ENCODE results near the gene ELOVL2. TPM values are rescaled to one million over a fixed set of nuclear protein-coding genes. Genes with fewer than 3 reads are reported as not detected.

Gene ELOVL2
- total and polyA plus RNA-seq, 2 donors (not counting 1 experiment from before 2014, with no cell fraction given) = not detected

DNA sequence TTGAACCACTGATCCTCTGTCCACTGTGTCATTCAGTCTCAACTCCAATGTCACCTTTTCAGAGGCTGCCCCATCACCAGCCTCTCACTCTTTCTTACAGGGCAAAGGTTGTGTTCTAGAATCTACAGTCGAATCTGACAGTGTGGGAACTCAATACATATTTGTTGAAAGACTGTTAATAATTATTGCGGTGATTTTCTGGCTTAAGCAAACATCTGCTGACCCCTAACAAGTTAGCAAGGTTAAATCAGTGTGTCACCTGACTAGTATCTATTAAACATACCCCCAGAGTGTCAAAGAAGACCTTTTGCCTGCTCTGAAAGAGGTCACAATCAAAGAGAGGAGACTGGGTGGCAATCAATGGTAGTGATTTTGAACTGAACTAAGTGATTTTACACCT lies 41.9 kb downstream of the ELOVL2 start:
- no peaks in the 10 kb centered on the region for H3K79me2 ChIP-seq (ENCODE audit: control insufficient read depth, insufficient read depth, low read length)
- WGBS (ENCODE audit: insufficient coverage) = no CpG with 5 or more reads among the region's 2 CpGs
- no peaks in the 10 kb centered on the region for H3K27me3 ChIP-seq (replicated peaks in 1 of 4; ENCODE audit: control extremely low read depth in 1 of 4, control insufficient read depth in 3 of 4, insufficient read depth in 4 of 4, low read length in 3 of 4)
- no peak overlapping the region for H2AFZ ChIP-seq (ENCODE audit: insufficient read depth, low read depth, low read length, poor library complexity, severe bottlenecking)
- Mint-ChIP-seq H3K4me3 (no peak overlapping the region), H3K27ac (no peak overlapping the region), H3K4me1 (no peaks in the 10 kb centered on the region), H3K27me3 (peaks cover 16% of the 10 kb centered on the region), H3K9me3 (ENCODE audit: insufficient read depth) (no peaks in the 10 kb centered on the region)
- peaks cover 0 to 2% (median 0%) of the 10 kb centered on the region in 3 donors for H3K9me3 ChIP-seq (ENCODE audit: control extremely low read depth in 1 of 3, control insufficient read depth in 2 of 3, insufficient read depth in 1 of 3, low read length in 2 of 3)
- ChIA-PET CTCF (no interaction called here), POLR2A (no interaction called here)
- no peaks in the 10 kb centered on the region for H3K36me3 ChIP-seq (replicated peaks in 1 of 2; ENCODE audit: control extremely low read depth in 1 of 2, control insufficient read depth in 1 of 2, extremely low read depth in 1 of 2, insufficient read depth in 2 of 2, low read length in 1 of 2)
- DNase-seq (no peak), ATAC-seq (ENCODE audit: low read depth) (no peak)
- intact Hi-C loops (cut with micrococcal nuclease) = no loop called here
- H4K20me1 ChIP-seq (ENCODE audit: control insufficient read depth, insufficient read depth, low read length, poor library complexity, severe bottlenecking) = no peaks in the 10 kb centered on the region
- no peak overlapping the region for H3K4me2 ChIP-seq (replicated peaks; ENCODE audit: low read depth, low read length, poor library complexity, severe bottlenecking)
- H3K4me3 ChIP-seq (ENCODE audit: control extremely low read depth in 1 of 5, extremely low read depth in 1 of 5, insufficient read depth in 1 of 5, low read depth in 2 of 5, low read length in 4 of 5) = no peak overlapping the region
- no peak overlapping the region for H3K9ac ChIP-seq (ENCODE audit: low read length)
- no peak overlapping the region for H3K27ac ChIP-seq (ENCODE audit: low read length in 2 of 2)
- H3K4me1 ChIP-seq (ENCODE audit: control insufficient read depth in 2 of 2, insufficient read depth in 2 of 2, low read length in 2 of 2) = no peaks in the 10 kb centered on the region
- TF ChIP-seq, protein P1, sequence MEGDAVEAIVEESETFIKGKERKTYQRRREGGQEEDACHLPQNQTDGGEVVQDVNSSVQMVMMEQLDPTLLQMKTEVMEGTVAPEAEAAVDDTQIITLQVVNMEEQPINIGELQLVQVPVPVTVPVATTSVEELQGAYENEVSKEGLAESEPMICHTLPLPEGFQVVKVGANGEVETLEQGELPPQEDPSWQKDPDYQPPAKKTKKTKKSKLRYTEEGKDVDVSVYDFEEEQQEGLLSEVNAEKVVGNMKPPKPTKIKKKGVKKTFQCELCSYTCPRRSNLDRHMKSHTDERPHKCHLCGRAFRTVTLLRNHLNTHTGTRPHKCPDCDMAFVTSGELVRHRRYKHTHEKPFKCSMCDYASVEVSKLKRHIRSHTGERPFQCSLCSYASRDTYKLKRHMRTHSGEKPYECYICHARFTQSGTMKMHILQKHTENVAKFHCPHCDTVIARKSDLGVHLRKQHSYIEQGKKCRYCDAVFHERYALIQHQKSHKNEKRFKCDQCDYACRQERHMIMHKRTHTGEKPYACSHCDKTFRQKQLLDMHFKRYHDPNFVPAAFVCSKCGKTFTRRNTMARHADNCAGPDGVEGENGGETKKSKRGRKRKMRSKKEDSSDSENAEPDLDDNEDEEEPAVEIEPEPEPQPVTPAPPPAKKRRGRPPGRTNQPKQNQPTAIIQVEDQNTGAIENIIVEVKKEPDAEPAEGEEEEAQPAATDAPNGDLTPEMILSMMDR (IDR thresholded peaks at IDR 0.05) = no peak
- no peak for TF ChIP-seq EZH2 (IDR thresholded peaks at IDR 0.05; ENCODE audit: borderline replicate concordance, insufficient read depth, low read depth, low read length, poor library complexity, severe bottlenecking)

DNA sequence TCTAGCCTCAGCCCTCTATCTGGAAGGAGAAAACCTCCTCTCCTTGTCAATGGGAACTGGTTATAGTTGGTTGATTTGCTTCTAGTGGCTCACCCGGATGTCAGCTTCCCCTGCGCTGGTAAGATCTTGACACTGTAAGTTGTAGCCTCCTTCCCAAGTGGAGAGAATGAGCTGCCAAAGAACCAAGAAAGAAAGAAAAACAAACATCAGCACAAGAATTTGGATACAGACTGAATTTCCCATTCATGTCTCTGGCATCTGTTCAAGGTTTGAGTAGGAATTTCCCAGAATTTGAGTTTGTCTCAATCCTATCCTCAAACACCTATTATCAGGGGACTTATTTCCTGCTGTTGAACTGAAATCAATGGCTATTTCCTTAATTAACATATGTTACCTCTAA lies 44.1 kb downstream of the ELOVL2 start:
- Mint-ChIP-seq H3K4me1 (no peaks in the 10 kb centered on the region), H3K27me3 (peaks cover 16% of the 10 kb centered on the region), H3K9me3 (ENCODE audit: insufficient read depth) (no peaks in the 10 kb centered on the region), H3K4me3 (no peak overlapping the region), H3K27ac (no peak overlapping the region)
- Histone ChIP-seq H3K9me3 (ENCODE audit: control extremely low read depth in 1 of 3, control insufficient read depth in 2 of 3, insufficient read depth in 1 of 3, low read length in 2 of 3) (peaks cover 0 to 2% (median 0%) of the 10 kb centered on the region in 3 donors), H2AFZ (ENCODE audit: insufficient read depth, low read depth, low read length, poor library complexity, severe bottlenecking) (no peak overlapping the region), H3K27ac (ENCODE audit: low read length in 2 of 2) (no peak overlapping the region), H3K27me3 (replicated peaks in 1 of 4; ENCODE audit: control extremely low read depth in 1 of 4, control insufficient read depth in 3 of 4, insufficient read depth in 4 of 4, low read length in 3 of 4) (no peaks in the 10 kb centered on the region), H3K4me1 (ENCODE audit: control insufficient read depth in 2 of 2, insufficient read depth in 2 of 2, low read length in 2 of 2) (no peaks in the 10 kb centered on the region), H3K4me3 (ENCODE audit: control extremely low read depth in 1 of 5, extremely low read depth in 1 of 5, insufficient read depth in 1 of 5, low read depth in 2 of 5, low read length in 4 of 5) (no peak overlapping the region), H3K4me2 (replicated peaks; ENCODE audit: low read depth, low read length, poor library complexity, severe bottlenecking) (no peak overlapping the region), H3K79me2 (ENCODE audit: control insufficient read depth, insufficient read depth, low read length) (no peaks in the 10 kb centered on the region), H4K20me1 (ENCODE audit: control insufficient read depth, insufficient read depth, low read length, poor library complexity, severe bottlenecking) (no peaks in the 10 kb centered on the region), H3K9ac (ENCODE audit: low read length) (no peak overlapping the region), H3K36me3 (replicated peaks in 1 of 2; ENCODE audit: control extremely low read depth in 1 of 2, control insufficient read depth in 1 of 2, extremely low read depth in 1 of 2, insufficient read depth in 2 of 2, low read length in 1 of 2) (no peaks in the 10 kb centered on the region)
- intact Hi-C loops (cut with micrococcal nuclease) = no loop called here
- TF ChIP-seq EZH2 (IDR thresholded peaks at IDR 0.05; ENCODE audit: borderline replicate concordance, insufficient read depth, low read depth, low read length, poor library complexity, severe bottlenecking) = no peak
- TF ChIP-seq, protein P1 (IDR thresholded peaks at IDR 0.05) = no peak
- ATAC-seq (ENCODE audit: low read depth) = no peak
- DNase-seq = no peak
- WGBS (ENCODE audit: insufficient coverage) = no CpG with 5 or more reads among the region's 2 CpGs
- POLR2A ChIA-PET = no interaction called here
- CTCF ChIA-PET = interaction anchor here (0.6 kb wide), 1 partner anchor 521 kb away, joined by 3 read pairs; no protein-coding TSS in a partner anchor

Data from B cell (primary cell).